ENCODE results near the gene TNS3. TPM values are rescaled to one million over a fixed set of nuclear protein-coding genes. Genes with fewer than 3 reads are reported as not detected.
A peak's percentile ranks its signal among the peaks of the same experiment; 100 is the strongest.
"Not testable (repeated sequence)": the region's sequence is repeated elsewhere in the genome, so short reads cannot be mapped to it uniquely, and the experiment has no call there.

Gene TNS3
- total RNA-seq, 1 donor from 2014 or later, result 44.8 TPM

DNA sequence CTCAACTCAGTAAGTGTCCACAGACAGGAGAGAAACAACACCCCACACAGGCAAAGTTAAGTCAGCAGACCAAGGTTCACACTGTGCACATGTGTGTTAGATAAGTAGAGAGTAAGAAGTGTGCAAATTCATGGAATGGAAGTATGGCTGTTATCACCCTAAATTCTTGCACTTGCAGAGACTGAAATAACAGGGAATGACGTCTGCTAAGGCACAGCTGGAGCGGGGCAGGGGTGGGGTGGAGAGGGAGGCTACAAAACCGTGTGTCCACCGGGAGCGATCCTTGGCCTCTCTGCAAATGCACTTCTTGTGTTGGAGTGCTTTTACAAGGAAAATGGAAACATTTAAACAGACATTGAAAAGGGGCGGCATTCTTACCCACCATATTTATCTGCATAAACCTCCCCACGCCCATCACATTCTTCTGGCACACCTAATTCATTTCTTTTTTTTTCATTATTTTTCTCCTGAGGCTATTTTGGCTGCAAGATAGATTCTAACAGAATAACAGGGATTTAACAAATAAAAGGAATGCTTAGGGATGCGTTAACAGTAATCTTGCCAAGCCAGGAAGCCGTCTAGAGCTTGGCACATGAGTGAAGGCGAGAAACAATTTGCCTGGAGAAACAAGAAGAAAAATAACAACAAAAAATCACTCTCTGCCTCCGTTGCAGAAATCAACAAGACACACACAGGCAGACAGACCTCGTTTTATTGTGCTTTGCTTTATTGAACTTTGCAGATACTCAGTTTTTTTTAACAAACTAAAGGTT lies 30.1 kb downstream of the TNS3 start:
- ATAC-seq (peak; percentile 88), DNase-seq (ENCODE audit: missing footprints) (no peak)
- intact Hi-C loops (cut with DNase I), result no loop called here

DNA sequence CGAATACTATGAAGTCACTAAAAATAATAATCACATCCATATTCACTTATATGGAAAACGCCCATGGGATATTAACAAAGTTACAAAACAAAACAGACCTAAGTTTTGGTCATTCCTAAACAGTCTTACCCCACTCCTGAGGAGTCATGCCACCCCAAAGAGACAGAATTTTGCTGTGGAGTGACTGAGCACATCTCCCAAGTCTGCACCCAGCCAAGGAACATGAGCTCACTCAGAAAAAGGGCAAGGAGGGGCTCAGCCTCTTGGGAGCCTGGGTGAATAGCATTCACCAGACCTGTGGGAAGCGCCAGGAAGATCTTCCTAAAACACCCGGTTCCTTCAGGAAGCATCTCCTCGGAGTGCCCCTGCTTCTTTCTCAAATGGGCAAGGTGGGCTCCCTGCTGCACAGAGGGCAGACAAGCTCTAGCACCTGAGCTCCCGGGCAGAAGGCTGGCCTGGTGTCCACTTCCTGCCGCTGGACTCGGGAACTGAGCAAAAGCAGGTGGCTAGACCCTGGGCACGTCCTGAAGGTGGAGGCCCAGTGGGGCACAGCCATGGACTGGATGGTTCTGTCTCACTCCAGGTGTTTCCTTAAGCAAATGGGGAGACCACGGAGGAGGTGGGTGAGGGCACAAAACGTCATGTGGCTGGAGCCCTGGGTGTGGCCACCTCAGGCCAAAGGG lies 31.0 kb downstream of the TNS3 start:
- ATAC-seq, result no peak
- intact Hi-C loops (cut with DNase I), result no loop called here
- DNase-seq (ENCODE audit: missing footprints), result no peak

DNA sequence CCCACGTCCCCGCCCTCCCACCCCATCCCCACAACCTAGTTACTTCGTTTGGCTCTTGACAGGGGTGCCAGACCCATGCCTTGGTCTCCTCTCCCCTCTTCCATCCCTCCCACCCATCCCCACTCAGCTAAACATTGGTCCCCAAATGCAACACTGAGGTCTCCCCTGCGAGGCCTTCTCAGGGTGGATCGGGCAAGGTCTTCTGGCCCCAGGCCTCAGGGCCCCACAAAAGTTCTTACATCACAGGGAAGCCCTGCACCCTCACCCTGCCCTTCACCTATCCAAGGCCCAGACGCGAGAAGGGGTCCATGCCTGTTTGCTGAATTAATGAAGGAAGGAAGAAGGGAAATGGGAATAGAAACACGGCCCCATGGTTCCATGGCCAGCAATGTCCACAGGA lies 32.0 kb downstream of the TNS3 start:
- no peak for ATAC-seq
- DNase-seq (ENCODE audit: missing footprints), result no peak
- intact Hi-C loops (cut with DNase I), result no loop called here

DNA sequence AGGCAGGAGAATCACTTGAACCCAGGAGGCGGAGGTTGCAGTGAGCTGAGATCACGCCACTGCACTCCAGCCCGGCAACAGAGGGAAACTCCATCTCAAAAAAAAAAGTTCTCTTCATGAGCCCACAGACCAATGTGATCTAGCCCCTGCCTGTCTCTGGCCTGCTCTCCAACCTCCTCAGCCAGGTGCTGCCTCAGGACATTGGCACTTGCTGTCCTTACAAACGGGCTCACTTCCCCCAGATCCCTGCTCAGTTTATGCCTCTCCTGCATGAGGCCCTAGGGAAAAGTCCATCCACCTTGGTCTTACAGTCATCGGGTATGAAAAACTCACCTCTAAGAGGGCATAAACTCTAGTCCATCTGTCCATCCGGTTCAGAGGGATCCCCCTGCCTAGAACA lies 32.5 kb downstream of the TNS3 start:
- DNase-seq (ENCODE audit: missing footprints) (no peak), ATAC-seq (no peak)
- intact Hi-C loops (cut with DNase I), result no loop called here

DNA sequence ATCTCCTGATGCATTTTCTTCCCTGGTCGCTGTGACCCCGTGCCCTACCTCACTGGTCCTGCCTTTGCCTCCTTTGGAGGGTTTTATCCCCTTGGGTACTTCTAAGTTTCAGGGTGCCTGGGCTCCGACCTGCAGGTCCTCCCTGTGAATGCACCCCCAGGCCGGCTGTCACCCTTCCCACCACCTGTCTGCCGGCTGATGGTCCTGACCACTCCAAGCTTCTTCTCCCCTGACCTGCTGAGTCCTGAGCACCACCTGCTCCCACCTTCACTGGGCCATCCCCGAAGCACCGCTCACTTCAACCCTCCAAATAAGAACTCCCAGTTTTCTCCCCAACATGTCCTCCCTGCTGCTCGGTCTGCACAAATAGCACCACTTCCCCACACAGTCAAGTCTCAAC lies 33.4 kb downstream of the TNS3 start:
- intact Hi-C loops (cut with DNase I), result no loop called here
- DNase-seq (ENCODE audit: missing footprints), result no peak
- ATAC-seq, result no peak

DNA sequence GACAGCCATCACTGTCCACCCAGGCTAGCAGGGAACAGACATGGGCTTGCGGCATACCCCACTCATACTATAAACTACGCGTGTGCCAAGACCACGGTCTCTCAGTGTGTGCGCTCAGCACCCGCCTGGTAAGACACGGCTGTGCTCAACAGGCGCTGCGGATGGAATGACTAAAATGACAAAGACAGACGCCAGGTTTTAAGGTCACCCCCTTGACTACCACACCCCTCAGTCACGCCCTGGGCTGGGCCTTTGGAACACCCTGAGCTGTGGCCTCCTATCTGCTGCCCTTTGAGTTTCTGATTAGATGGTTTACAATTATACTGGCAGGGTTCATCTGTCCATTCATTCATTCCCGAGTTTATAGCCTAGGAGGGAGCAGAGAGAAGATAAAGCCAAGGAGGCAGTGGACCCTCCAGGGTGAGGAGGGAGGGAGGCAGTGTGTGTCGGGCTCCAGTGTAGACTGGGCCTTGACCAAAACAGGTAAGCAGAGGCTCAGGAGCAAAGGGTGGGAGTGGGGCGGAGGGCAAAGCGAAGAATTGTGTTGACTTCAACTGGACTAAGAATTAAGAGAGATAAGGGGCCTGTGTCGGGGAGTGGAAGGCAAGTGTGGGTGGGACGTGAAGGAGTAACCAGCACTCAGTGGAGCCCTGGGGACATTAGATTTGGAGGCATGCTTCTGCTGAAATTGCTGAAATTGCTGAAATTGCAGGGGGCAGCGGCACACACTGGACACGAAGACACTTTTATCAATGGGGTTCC lies 35.0 kb downstream of the TNS3 start:
- intact Hi-C loops (cut with DNase I), result no loop called here
- no peak for DNase-seq (ENCODE audit: missing footprints)
- no peak for ATAC-seq

DNA sequence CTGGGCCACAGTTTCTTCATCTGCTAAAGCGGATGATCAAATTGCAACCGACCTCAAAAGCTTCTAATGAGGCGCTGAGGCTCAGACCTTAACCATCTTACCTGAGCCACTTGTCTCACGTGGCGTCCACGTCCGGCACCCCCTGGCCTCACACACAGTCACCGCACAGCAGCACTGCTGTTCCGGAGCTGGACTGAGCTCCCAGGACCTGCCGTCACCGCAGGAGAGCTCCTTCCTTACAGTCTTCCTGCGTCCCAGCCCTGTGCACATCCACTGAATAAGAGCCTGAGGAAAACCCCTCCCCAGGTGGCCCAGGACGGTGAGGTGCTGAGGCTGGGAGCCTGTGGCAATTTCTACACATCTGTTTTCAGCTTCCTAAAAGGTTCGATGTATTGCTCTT lies 35.7 kb downstream of the TNS3 start:
- ATAC-seq, result no peak
- DNase-seq (ENCODE audit: missing footprints), result no peak
- intact Hi-C loops (cut with DNase I), result no loop called here

DNA sequence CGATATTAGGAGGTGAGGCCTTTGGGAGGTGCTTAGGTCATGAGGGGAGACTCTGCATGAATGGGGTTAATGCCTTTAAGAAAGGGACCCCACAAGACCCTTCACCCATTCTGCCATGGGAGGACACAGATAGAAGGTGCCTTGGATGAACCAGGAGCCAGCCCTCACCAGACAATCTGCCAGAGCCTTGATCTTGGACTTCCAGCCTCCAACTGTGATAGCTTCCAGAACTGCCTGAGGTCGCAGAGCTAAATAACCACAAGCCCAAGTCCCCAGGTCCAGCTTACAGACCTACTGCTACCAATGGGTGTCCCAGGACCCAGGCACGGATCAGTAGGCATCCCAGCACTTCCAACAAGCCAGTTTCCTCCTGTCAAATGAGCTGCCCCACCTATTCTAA lies 37.5 kb downstream of the TNS3 start:
- intact Hi-C loops (cut with DNase I), result no loop called here
- DNase-seq (ENCODE audit: missing footprints), result no peak
- no peak for ATAC-seq

DNA sequence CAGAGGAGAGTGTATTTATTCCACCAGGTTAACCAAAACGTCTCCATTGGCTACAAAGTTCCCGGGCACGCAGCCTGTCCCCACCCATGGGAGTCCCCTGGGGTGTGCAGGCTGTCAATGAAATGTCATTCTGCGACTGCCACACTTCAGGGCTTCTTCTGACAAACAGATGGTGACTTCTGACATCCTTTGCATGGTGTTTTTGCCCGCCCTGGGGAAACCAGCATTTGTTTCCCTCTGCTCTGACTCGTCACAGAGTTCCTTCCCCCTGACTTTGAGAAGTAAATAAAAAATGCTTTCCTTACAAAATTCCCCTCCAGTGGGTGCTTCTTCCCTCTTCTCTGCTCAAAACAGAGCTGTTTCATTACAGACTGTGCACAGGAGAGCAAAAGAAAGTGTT lies 38.2 kb downstream of the TNS3 start:
- intact Hi-C loops (cut with DNase I), result no loop called here
- no peak for ATAC-seq
- DNase-seq (ENCODE audit: missing footprints), result no peak

DNA sequence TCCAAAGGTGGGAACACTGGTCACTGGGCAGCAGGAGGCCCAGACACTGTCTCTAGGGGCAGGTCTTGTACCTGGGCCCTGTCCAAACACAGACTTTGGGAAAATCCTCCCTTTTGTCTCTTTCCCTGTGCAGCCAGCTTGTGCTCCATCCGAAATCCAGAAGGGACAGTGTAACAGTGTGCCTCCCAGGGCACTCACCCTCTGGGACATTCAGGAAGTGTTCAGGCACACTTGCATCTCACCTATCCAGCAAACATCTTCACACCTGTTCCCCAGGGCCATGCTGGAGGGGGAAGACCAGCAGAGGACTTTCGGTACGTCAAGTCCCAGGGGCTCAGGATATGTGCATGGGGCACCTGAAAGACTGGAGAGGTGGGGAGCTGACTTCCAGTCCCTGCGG lies 38.9 kb downstream of the TNS3 start:
- ATAC-seq, result no peak
- intact Hi-C loops (cut with DNase I), result no loop called here
- no peak for DNase-seq (ENCODE audit: missing footprints)

DNA sequence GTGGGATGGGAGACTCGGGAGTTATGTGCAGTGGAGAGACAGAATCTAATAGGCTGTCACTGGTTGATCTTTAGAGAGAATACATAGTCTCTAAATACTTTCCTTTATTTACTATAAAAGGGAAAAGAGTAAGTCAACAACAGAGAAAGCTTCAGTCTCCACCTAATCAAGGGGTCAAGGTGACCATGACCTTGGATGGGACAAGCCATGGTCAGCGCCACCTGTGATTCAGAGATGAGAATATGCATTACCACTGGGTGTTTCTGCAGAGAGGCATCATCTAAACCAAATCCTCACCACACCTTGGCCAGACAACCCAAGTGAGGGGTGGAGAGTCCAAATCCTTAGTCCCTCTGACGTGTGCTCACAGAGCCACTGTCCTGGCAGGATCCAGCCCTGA lies 39.9 kb downstream of the TNS3 start:
- DNase-seq (ENCODE audit: missing footprints) (no peak), ATAC-seq (no peak)
- intact Hi-C loops (cut with DNase I), result no loop called here

DNA sequence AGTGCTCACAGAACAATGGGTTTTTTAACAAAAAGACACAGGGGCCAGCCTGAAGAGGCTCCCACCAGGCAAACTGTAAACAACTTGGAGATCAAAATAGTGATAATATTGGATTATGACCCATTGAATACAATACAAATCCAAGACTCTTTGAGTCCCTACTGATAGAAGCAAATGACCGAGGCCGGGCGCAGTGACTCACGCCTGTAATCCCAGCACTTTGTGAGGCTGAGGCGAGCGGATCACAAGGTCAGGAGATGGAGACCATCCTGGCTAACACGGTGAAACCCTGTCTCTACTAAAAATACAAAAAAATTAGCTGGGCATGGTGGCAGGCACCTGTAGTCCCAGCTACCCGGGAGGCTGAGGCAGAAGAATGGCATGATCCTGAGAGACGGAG lies 40.4 kb downstream of the TNS3 start:
- intact Hi-C loops (cut with DNase I); DNase-seq (ENCODE audit: missing footprints); ATAC-seq: not testable (repeated sequence)

DNA sequence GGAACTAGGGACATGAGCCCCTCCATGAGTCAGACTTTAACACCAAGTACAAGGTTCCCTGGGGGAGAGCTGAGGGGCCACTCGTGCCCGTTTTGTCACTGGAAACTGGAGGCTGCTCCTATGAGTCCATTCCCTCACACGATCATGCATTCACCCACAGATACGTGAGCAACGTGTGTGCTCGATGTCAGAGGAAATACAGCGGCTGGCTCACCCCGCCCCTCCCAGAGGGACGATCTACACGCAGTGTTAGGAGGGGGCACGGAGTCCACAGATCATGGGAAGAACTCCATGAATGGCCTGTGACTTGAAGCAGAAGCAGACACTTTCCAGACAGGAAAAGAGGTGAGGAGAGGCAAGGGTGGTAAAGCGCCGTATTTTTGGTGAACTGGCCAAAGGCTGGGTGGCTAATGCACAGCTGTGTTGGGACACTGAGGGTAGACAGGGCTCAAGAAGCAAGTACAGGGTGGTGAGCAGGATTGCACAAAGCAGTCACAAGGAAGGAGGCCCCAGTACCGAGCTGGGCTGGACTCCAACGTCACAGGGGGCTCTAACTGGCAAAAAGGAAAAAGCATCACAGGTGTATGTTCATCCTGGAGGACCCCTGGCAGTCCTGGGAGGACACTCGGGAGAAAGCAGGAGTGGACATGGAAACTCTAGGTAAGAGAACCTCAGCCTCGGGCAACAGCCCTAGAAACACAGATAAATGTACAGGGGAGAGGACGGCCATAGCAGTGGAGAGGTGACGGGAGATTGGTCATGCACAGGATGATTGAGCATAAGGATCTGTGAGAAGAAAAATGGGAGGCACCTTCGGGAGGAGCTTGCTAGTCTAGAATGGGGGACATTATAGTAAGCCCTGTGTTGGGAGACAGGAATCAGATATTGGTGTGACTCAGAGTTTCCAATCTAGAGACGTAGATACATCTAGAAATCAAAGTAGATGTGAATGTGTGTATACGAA lies 41.2 kb downstream of the TNS3 start:
- DNase-seq (ENCODE audit: missing footprints) (no peak), ATAC-seq (no peak)
- intact Hi-C loops (cut with DNase I), result no loop called here

DNA sequence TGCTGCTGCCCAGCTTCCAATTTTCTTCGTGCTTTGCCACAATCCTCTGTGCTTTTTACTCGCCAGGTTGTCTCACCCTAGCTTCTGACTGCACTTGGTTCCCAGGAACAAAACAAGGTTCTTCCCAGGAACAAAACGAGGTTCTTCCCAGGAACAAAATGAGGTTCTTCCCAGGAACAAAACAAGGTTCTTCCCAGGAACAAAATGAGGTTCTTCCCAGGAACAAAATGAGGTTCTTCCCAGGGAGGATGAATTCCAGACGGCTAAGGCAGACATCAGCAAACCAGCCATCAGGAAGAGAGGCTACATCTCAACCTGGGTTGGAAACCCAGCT lies 41.9 kb downstream of the TNS3 start:
- intact Hi-C loops (cut with DNase I), result no loop called here
- ATAC-seq (no peak), DNase-seq (ENCODE audit: missing footprints) (no peak)

DNA sequence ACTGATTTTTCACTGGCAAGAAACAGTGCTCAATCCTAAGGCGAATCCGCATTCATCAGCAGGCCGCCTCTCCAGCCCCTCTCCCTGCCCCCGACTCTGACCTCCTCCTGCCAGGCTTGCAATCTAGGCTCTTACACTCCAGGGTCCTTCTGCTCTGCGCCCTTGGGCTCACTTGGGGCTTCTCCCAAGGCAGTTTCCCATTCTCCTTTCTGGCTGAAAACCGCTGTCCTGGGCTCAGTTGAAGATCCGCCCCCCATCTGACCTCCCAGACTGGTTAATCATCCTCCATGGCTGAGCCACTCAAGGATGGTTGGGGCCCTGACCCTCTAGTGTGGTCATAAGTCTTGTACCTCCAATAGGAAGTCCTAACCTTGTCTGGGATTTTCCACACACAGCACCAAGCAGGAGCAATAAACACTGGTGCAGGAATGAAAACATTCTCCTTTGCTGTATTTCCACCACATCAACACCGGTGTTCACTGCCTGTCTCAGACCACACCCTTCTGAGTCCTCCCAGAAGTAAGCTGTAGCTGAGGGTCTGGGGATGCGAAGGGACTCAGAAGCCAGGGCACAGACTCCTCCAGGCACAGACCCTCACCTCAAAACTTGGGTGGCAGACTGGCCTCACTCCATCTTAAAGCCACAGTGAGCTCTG lies 42.4 kb downstream of the TNS3 start:
- intact Hi-C loops (cut with DNase I), result no loop called here
- no peak for ATAC-seq
- no peak for DNase-seq (ENCODE audit: missing footprints)

DNA sequence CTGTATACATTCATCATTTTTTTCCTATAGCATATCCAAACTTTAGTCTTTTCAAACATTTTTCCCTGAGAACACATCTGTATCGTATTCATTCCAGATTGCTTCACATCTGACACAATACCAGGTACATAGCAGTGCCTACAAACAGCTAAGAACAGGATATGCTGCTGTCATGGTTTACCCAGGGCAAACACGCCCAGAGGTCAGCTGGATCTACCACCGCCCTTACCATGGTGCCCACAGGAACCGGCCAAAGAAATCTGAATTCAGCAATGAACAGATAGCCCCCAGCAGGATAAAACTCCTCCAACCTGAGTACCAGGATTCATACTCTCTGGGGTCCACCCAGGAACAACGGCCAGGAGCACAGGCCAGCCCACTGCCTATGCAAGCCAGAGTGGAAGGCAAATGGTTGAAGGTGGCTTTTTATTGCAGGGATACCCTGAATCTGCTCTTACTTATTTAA lies 43.0 kb downstream of the TNS3 start:
- DNase-seq (ENCODE audit: missing footprints) (no peak), ATAC-seq (no peak)
- intact Hi-C loops (cut with DNase I), result no loop called here

DNA sequence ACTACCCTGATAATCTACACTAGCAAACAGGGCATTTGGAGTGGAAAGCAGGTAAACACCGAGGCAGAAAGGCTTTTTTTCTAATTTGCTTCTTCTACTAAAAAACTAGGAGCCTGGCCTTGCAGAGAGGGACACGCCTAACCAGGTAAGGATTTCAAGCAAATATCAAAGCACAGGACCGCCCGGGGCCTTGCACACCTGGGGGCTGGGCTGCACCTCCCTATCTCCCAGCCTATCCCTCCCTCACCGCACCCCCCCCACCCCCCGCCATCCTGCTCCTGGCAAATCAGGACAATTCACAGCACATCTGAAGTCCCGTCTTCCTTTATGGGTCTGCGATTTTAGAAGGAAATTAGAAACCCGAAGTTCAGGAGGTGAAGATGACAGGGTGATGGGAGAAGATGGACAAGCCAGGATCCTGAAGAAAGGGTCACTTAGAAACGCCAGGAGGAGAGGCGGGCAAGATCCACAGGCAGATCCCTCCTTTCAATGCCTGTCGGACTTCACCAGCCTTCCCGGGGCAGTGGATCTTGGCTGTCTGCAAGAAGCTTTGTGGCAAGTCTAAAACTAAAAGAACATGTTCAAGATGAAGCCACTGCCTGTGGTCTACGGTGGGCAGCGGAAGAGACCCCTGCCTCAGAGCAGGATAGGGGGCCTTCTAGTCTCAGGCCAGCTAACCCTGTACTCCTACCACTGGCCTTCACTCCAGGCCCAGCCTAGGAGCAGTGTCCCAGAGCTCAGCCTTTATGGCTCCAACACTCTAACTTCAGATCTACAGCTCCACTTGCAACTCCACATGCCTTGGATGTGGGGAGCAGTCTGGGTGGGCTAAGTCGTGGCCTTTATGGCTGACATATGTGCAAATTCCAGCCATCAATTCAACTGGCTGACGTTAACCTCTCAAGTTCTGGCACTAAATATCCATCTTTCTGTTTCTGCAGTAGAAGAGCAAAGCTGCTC lies 43.9 kb downstream of the TNS3 start:
- intact Hi-C loops (cut with DNase I), result no loop called here
- DNase-seq (ENCODE audit: missing footprints) (no peak), ATAC-seq (no peak)
